ENCODE measurements around the gene JPH3. TPM values are rescaled to one million over a fixed set of nuclear protein-coding genes. Genes with fewer than 3 reads are reported as not detected.
"Not testable (repeated sequence)": the region's sequence is repeated elsewhere in the genome, so short reads cannot be mapped to it uniquely, and the experiment has no call there.

Gene JPH3
- total and polyA plus RNA-seq, 2 donors, result 0.05 to 0.09 TPM

- peaks cover 43 to 63% of the 10 kb centered on the region in 2 donors for H3K36me3 ChIP-seq (ENCODE audit: control insufficient read depth in 2 of 2, insufficient read depth in 2 of 2, low read length in 1 of 2)
- DNase-seq (ENCODE audit: low read depth in 6 of 9, low spot score in 9 of 9), result no peak
- 96% methylated on average over 19 of the region's 19 CpGs for WGBS
Observed at GRCh38 chr16:87722590-87723225, 120.4 kb downstream of the JPH3 start.

GRCh38 chr16:87723226-87723623 lies 120.9 kb downstream of the JPH3 start:
- 52% methylated on average over 12 of the region's 12 CpGs for WGBS
- DNase-seq (ENCODE audit: low read depth in 6 of 9, low spot score in 9 of 9), result no peak
- Histone ChIP-seq H3K9me3 (ENCODE audit: control insufficient read depth in 2 of 2, insufficient read depth in 1 of 2, low read length in 1 of 2) (no peaks in the 10 kb centered on the region), H3K4me3 (ENCODE audit: low read length in 2 of 2) (no peak overlapping the region), H3K27ac (ENCODE audit: low read depth in 1 of 2, low read length in 1 of 2) (no peak overlapping the region), H3K27me3 (ENCODE audit: control insufficient read depth in 2 of 2, insufficient read depth in 1 of 2, low read length in 1 of 2) (no peaks in the 10 kb centered on the region), H3K36me3 (ENCODE audit: control insufficient read depth in 2 of 2, insufficient read depth in 2 of 2, low read length in 1 of 2) (peaks cover 44 to 61% of the 10 kb centered on the region in 2 donors), H3K4me1 (ENCODE audit: control insufficient read depth in 2 of 2, insufficient read depth in 2 of 2, low read length in 2 of 2) (peaks cover 0 to 12% of the 10 kb centered on the region in 2 donors)

More at GRCh38 chr16:87722590-87723225, 120.4 kb downstream of the JPH3 start:
- Histone ChIP-seq H3K4me1 (ENCODE audit: control insufficient read depth in 2 of 2, insufficient read depth in 2 of 2, low read length in 2 of 2) (peaks cover 0 to 15% of the 10 kb centered on the region in 2 donors), H3K27ac (ENCODE audit: low read depth in 1 of 2, low read length in 1 of 2) (no peak overlapping the region), H3K4me3 (ENCODE audit: low read length in 2 of 2) (no peak overlapping the region), H3K27me3 (ENCODE audit: control insufficient read depth in 2 of 2, insufficient read depth in 1 of 2, low read length in 1 of 2) (no peaks in the 10 kb centered on the region), H3K9me3 (ENCODE audit: control insufficient read depth in 2 of 2, insufficient read depth in 1 of 2, low read length in 1 of 2) (no peaks in the 10 kb centered on the region)

GRCh38 chr16:87724490-87725291 lies 122.4 kb downstream of the JPH3 start:
- H3K27ac ChIP-seq (ENCODE audit: low read depth in 1 of 2, low read length in 1 of 2), result peak overlapping the region in 1 of 2 donors; percentile 13
- H3K9me3 ChIP-seq (ENCODE audit: control insufficient read depth in 2 of 2, insufficient read depth in 1 of 2, low read length in 1 of 2), result no peaks in the 10 kb centered on the region
- H3K4me3 ChIP-seq (ENCODE audit: low read length in 2 of 2), result no peak overlapping the region
- peaks cover 0 to 12% of the 10 kb centered on the region in 2 donors for H3K4me1 ChIP-seq (ENCODE audit: control insufficient read depth in 2 of 2, insufficient read depth in 2 of 2, low read length in 2 of 2)
- H3K36me3 ChIP-seq (ENCODE audit: control insufficient read depth in 2 of 2, insufficient read depth in 2 of 2, low read length in 1 of 2), result peaks cover 53 to 70% of the 10 kb centered on the region in 2 donors
- DNase-seq (ENCODE audit: low read depth in 6 of 9, low spot score in 9 of 9), result no peak
- no peaks in the 10 kb centered on the region for H3K27me3 ChIP-seq (ENCODE audit: control insufficient read depth in 2 of 2, insufficient read depth in 1 of 2, low read length in 1 of 2)
- WGBS, result 88% methylated on average over 19 of the region's 19 CpGs

- 95% methylated on average over 27 of the region's 28 CpGs for WGBS
- peaks cover 52 to 70% of the 10 kb centered on the region in 2 donors for H3K36me3 ChIP-seq (ENCODE audit: control insufficient read depth in 2 of 2, insufficient read depth in 2 of 2, low read length in 1 of 2)
- no peak overlapping the region for H3K4me3 ChIP-seq (ENCODE audit: low read length in 2 of 2)
- peaks cover 0 to 12% of the 10 kb centered on the region in 2 donors for H3K4me1 ChIP-seq (ENCODE audit: control insufficient read depth in 2 of 2, insufficient read depth in 2 of 2, low read length in 2 of 2)
- no peaks in the 10 kb centered on the region for H3K9me3 ChIP-seq (ENCODE audit: control insufficient read depth in 2 of 2, insufficient read depth in 1 of 2, low read length in 1 of 2)
- H3K27me3 ChIP-seq (ENCODE audit: control insufficient read depth in 2 of 2, insufficient read depth in 1 of 2, low read length in 1 of 2), result no peaks in the 10 kb centered on the region
- DNase-seq (ENCODE audit: low read depth in 6 of 9, low spot score in 9 of 9), result no peak
- no peak overlapping the region for H3K27ac ChIP-seq (ENCODE audit: low read depth in 1 of 2, low read length in 1 of 2)
Observed at GRCh38 chr16:87725596-87726235, 123.4 kb downstream of the JPH3 start.

GRCh38 chr16:87726577-87726976 lies 124.3 kb downstream of the JPH3 start:
- H3K27ac ChIP-seq (ENCODE audit: low read depth in 1 of 2, low read length in 1 of 2); H3K27me3 ChIP-seq (ENCODE audit: control insufficient read depth in 2 of 2, insufficient read depth in 1 of 2, low read length in 1 of 2); H3K4me3 ChIP-seq (ENCODE audit: low read length in 2 of 2); DNase-seq (ENCODE audit: low read depth in 6 of 9, low spot score in 9 of 9); H3K9me3 ChIP-seq (ENCODE audit: control insufficient read depth in 2 of 2, insufficient read depth in 1 of 2, low read length in 1 of 2): not testable (repeated sequence)
- peaks cover 54 to 69% of the 10 kb centered on the region in 2 donors for H3K36me3 ChIP-seq (ENCODE audit: control insufficient read depth in 2 of 2, insufficient read depth in 2 of 2, low read length in 1 of 2)
- 97% methylated on average over 32 of the region's 40 CpGs for WGBS
- H3K4me1 ChIP-seq (ENCODE audit: control insufficient read depth in 2 of 2, insufficient read depth in 2 of 2, low read length in 2 of 2), result peaks cover 0 to 12% of the 10 kb centered on the region in 2 donors

- H3K27ac ChIP-seq (ENCODE audit: low read depth in 1 of 2, low read length in 1 of 2), result no peak overlapping the region
- peaks cover 0 to 9% of the 10 kb centered on the region in 2 donors for H3K4me1 ChIP-seq (ENCODE audit: control insufficient read depth in 2 of 2, insufficient read depth in 2 of 2, low read length in 2 of 2)
- H3K9me3 ChIP-seq (ENCODE audit: control insufficient read depth in 2 of 2, insufficient read depth in 1 of 2, low read length in 1 of 2), result no peaks in the 10 kb centered on the region
- no peak overlapping the region for H3K4me3 ChIP-seq (ENCODE audit: low read length in 2 of 2)
- peaks cover 50 to 66% of the 10 kb centered on the region in 2 donors for H3K36me3 ChIP-seq (ENCODE audit: control insufficient read depth in 2 of 2, insufficient read depth in 2 of 2, low read length in 1 of 2)
- WGBS, result 97% methylated on average over 16 of the region's 16 CpGs
- DNase-seq (ENCODE audit: low read depth in 6 of 9, low spot score in 9 of 9), result no peak
- no peaks in the 10 kb centered on the region for H3K27me3 ChIP-seq (ENCODE audit: control insufficient read depth in 2 of 2, insufficient read depth in 1 of 2, low read length in 1 of 2)
Observed at GRCh38 chr16:87727346-87727745, 125.0 kb downstream of the JPH3 start.

- Histone ChIP-seq H3K9me3 (ENCODE audit: control insufficient read depth in 2 of 2, insufficient read depth in 1 of 2, low read length in 1 of 2) (no peaks in the 10 kb centered on the region), H3K4me3 (ENCODE audit: low read length in 2 of 2) (no peak overlapping the region), H3K36me3 (ENCODE audit: control insufficient read depth in 2 of 2, insufficient read depth in 2 of 2, low read length in 1 of 2) (peaks cover 43 to 60% of the 10 kb centered on the region in 2 donors), H3K27ac (ENCODE audit: low read depth in 1 of 2, low read length in 1 of 2) (no peak overlapping the region), H3K4me1 (ENCODE audit: control insufficient read depth in 2 of 2, insufficient read depth in 2 of 2, low read length in 2 of 2) (peaks cover 0 to 3% of the 10 kb centered on the region in 2 donors), H3K27me3 (ENCODE audit: control insufficient read depth in 2 of 2, insufficient read depth in 1 of 2, low read length in 1 of 2) (no peaks in the 10 kb centered on the region)
- WGBS, result 98% methylated on average over 12 of the region's 12 CpGs
- DNase-seq (ENCODE audit: low read depth in 6 of 9, low spot score in 9 of 9), result no peak
Observed at GRCh38 chr16:87728026-87728425, 125.7 kb downstream of the JPH3 start.

GRCh38 chr16:87729266-87729954 lies 127.1 kb downstream of the JPH3 start:
- Histone ChIP-seq H3K9me3 (ENCODE audit: control insufficient read depth in 2 of 2, insufficient read depth in 1 of 2, low read length in 1 of 2) (no peaks in the 10 kb centered on the region), H3K4me1 (ENCODE audit: control insufficient read depth in 2 of 2, insufficient read depth in 2 of 2, low read length in 2 of 2) (peaks cover 0 to 3% of the 10 kb centered on the region in 2 donors), H3K36me3 (ENCODE audit: control insufficient read depth in 2 of 2, insufficient read depth in 2 of 2, low read length in 1 of 2) (peaks cover 41 to 66% of the 10 kb centered on the region in 2 donors), H3K4me3 (ENCODE audit: low read length in 2 of 2) (no peak overlapping the region), H3K27ac (ENCODE audit: low read depth in 1 of 2, low read length in 1 of 2) (no peak overlapping the region), H3K27me3 (ENCODE audit: control insufficient read depth in 2 of 2, insufficient read depth in 1 of 2, low read length in 1 of 2) (no peaks in the 10 kb centered on the region)
- 97% methylated on average over 17 of the region's 17 CpGs for WGBS
- DNase-seq (ENCODE audit: low read depth in 6 of 9, low spot score in 9 of 9), result no peak

Measured in thymus (tissue), 11 donors.